Suprapubic skin (tissue), 4 donors: ENCODE data around the gene CHRNG. TPM values are rescaled to one million over a fixed set of nuclear protein-coding genes. Genes with fewer than 3 reads are reported as not detected.

Source experiments
- DNase-seq, 2 donors: peaks; one replicate each; pipeline ENCODE4 v3.0.0-alpha.2; 2019; ENCODE audit warnings: low spot score in 2 of 2
- H3K27ac ChIP-seq: fragments of 200-600 bp; sonication (generic); one replicate; pipeline ENCODE4 v1.5.1; 2019
- H3K27me3 ChIP-seq: fragments of 200-600 bp; sonication (generic); one replicate; pipeline ENCODE4 v1.5.1; 2019
- H3K36me3 ChIP-seq: fragments of 200-600 bp; sonication (generic); one replicate; pipeline ENCODE4 v1.5.1; 2019
- H3K4me1 ChIP-seq: fragments of 200-600 bp; sonication (generic); one replicate; pipeline ENCODE4 v1.5.1; 2019
- H3K4me3 ChIP-seq: fragments of 200-600 bp; sonication (generic); one replicate; pipeline ENCODE4 v1.5.1; 2019; ENCODE audit warnings: mild to moderate bottlenecking
- H3K9me3 ChIP-seq: fragments of 200-600 bp; sonication (generic); one replicate; pipeline ENCODE4 v1.5.1; 2019
- CTCF ChIP-seq, 2 donors: fragments of 200-600 bp in 1 of 2; fragments of 450-650 bp in 1 of 2; sonication (generic) in 1 of 2; IDR thresholded peaks; one replicate each; pipeline ENCODE4 v1.5.1; 2016 to 2019; ENCODE audit warnings: antibody characterized with exemption in 2 of 2, mild to moderate bottlenecking in 1 of 2, moderate library complexity in 1 of 2
- EP300 ChIP-seq: sonication (generic); formaldehyde crosslinking; IDR thresholded peaks from one replicate; pipeline ENCODE4 v1.6.1; 2017; ENCODE audit warnings: antibody characterized with exemption
- POLR2A ChIP-seq, 2 donors: fragments of 450-650 bp; IDR thresholded peaks; one replicate each; pipeline ENCODE4 v1.6.1; 2017; ENCODE audit warnings: antibody characterized with exemption in 2 of 2, mild to moderate bottlenecking in 2 of 2, moderate library complexity in 2 of 2
- POLR2AphosphoS5 ChIP-seq, 3 donors: sonication (generic); formaldehyde crosslinking; IDR thresholded peaks; one replicate each; pipeline ENCODE4 v1.6.1; 2017; ENCODE audit warnings: antibody characterized with exemption in 3 of 3
- WGBS: methylation state at CpG from one replicate; pipeline ENCODE4 v1.1.5; 2018; 5-methylcytosine and 5-hydroxymethylcytosine counted together
- total RNA-seq, 4 donors: library from RNA; depleted of rRNA; stranded (reverse); fragments of >200 nt; gene quantifications; one replicate each; pipeline ENCODE4 v1.1.0, GENCODE V29; 2016

Gene CHRNG
- not detected for total RNA-seq

GRCh38 chr2:232539298-232540231 is at the start of gene CHRNG:
Gene CHRNG, plus strand, starts transcription at chr2:232539692. Its CDS starts 56 bp downstream, at chr2:232539748.
- H3K27ac ChIP-seq = no peak within 1 kb of the TSS

GRCh38 chr2:232490221-232491138 is 49.0 kb upstream of the CHRNG start:
- peaks cover 21% of the 10 kb centered on the region for H3K4me1 ChIP-seq
- WGBS = 85% methylated on average over 21 of the region's 30 CpGs
- DNase-seq = peak in 1 of 2 donors; percentile 51
- no peaks in the 10 kb centered on the region for H3K36me3 ChIP-seq
- H3K27me3 ChIP-seq = peaks cover 52% of the 10 kb centered on the region
- TF ChIP-seq POLR2AphosphoS5 (IDR thresholded peaks at IDR 0.05) (no peak), EP300 (no peak), CTCF (IDR thresholded peaks at IDR 0.05) (no peak), POLR2A (IDR thresholded peaks at IDR 0.05) (no peak)
- H3K27ac ChIP-seq = no peak overlapping the region
- H3K4me3 ChIP-seq = no peak overlapping the region
- no peaks in the 10 kb centered on the region for H3K9me3 ChIP-seq

More at GRCh38 chr2:232539298-232540231, at the start of gene CHRNG:
- peak in 1 of 2 donors; percentile 76 for DNase-seq
- Histone ChIP-seq H3K9me3 (no peaks in the 10 kb centered on the region), H3K36me3 (no peaks in the 10 kb centered on the region), H3K4me3 (no peak within 1 kb of the TSS), H3K27me3 (peaks cover 43% of the 10 kb centered on the region), H3K4me1 (peaks cover 8% of the 10 kb centered on the region)
- WGBS = 49% methylated on average over 17 of the region's 23 CpGs
- no peak for TF ChIP-seq POLR2A (IDR thresholded peaks at IDR 0.05)
- TF ChIP-seq POLR2AphosphoS5 (IDR thresholded peaks at IDR 0.05) = no peak
- no peak for TF ChIP-seq CTCF (IDR thresholded peaks at IDR 0.05)
- no peak for TF ChIP-seq EP300

GRCh38 chr2:232491139-232491780 is 48.2 kb upstream of the CHRNG start:
- Histone ChIP-seq H3K36me3 (no peaks in the 10 kb centered on the region), H3K9me3 (no peaks in the 10 kb centered on the region), H3K4me1 (peaks cover 13% of the 10 kb centered on the region), H3K4me3 (no peak overlapping the region), H3K27ac (no peak overlapping the region), H3K27me3 (peaks cover 44% of the 10 kb centered on the region)
- no peak for TF ChIP-seq POLR2A (IDR thresholded peaks at IDR 0.05)
- no peak for TF ChIP-seq EP300
- TF ChIP-seq POLR2AphosphoS5 (IDR thresholded peaks at IDR 0.05) = no peak
- no peak for TF ChIP-seq CTCF (IDR thresholded peaks at IDR 0.05)
- WGBS = 81% methylated on average over 12 of the region's 12 CpGs
- peak in 1 of 2 donors; percentile 30 for DNase-seq

- peaks cover 2% of the 10 kb centered on the region for H3K4me1 ChIP-seq
- no peak overlapping the region for H3K27ac ChIP-seq
- H3K4me3 ChIP-seq = no peak overlapping the region
- no peaks in the 10 kb centered on the region for H3K36me3 ChIP-seq
- WGBS = 67% methylated on average over 8 of the region's 8 CpGs
- DNase-seq = peak in 1 of 2 donors; percentile 51
- TF ChIP-seq EP300 (no peak), CTCF (IDR thresholded peaks at IDR 0.05) (no peak), POLR2A (IDR thresholded peaks at IDR 0.05) (no peak), POLR2AphosphoS5 (IDR thresholded peaks at IDR 0.05) (no peak)
- no peaks in the 10 kb centered on the region for H3K9me3 ChIP-seq
- peaks cover 33% of the 10 kb centered on the region for H3K27me3 ChIP-seq
Observed at GRCh38 chr2:232492236-232492848, 47.1 kb upstream of the CHRNG start.
